WTC11 (cell line): ENCODE data around the gene PLRG1. TPM values are rescaled to one million over a fixed set of nuclear protein-coding genes. Genes with fewer than 3 reads are reported as not detected.

Experiments
- ATAC-seq: fragments of 200-7000 bp; cut with Tn5 transposase; 2 replicates; pipeline ENCODE4 v1.10.0; 2021; ENCODE audit warnings: mild to moderate bottlenecking, moderate library complexity
- CTCF ChIA-PET: fragments of 300-600 bp; sonication (Branson Sonifier 250); formaldehyde crosslinking; loops from one replicate; lab custom pipeline; 2021; ENCODE audit warnings: antibody characterized with exemption; lab: Charles Lee
- POLR2A ChIA-PET: fragments of 350-600 bp; sonication (Branson Sonifier 250); formaldehyde crosslinking; loops from one replicate; lab custom pipeline; 2021; ENCODE audit warnings: antibody characterized with exemption; lab: Charles Lee
- DNase-seq: peaks from one replicate; pipeline ENCODE4 v3.0.0; 2021; ENCODE audit warnings: low spot score
- H3K27ac Mint-ChIP-seq: 2 replicates; pipeline ENCODE4 v1.8.0; 2021; ENCODE audit warnings: mixed read lengths
- H3K27me3 Mint-ChIP-seq: 2 replicates; pipeline ENCODE4 v1.8.0; 2021; ENCODE audit warnings: low read depth, mild to moderate bottlenecking, moderate library complexity, mixed read lengths
- H3K36me3 Mint-ChIP-seq: 2 replicates; pipeline ENCODE4 v1.8.0; 2021; ENCODE audit warnings: mixed read lengths
- H3K4me1 Mint-ChIP-seq: 2 replicates; pipeline ENCODE4 v1.8.0; 2022; ENCODE audit warnings: mixed read lengths
- H3K4me3 Mint-ChIP-seq: 2 replicates; pipeline ENCODE4 v1.8.0; 2021; ENCODE audit warnings: mild to moderate bottlenecking, moderate library complexity, mixed read lengths
- H3K9me3 Mint-ChIP-seq: 2 replicates; pipeline ENCODE4 v1.8.0; 2021; ENCODE audit warnings: mixed read lengths
- CBFB ChIP-seq: sonication (generic); formaldehyde crosslinking; IDR thresholded peaks from 2 replicates; pipeline ENCODE4 v1.8.1; 2022; ENCODE audit warnings: mild to moderate bottlenecking, low read depth, missing genetic modification reagents
- CREB1 ChIP-seq: sonication (generic); formaldehyde crosslinking; IDR thresholded peaks from 2 replicates; pipeline ENCODE4 v1.8.0; 2023; ENCODE audit warnings: mild to moderate bottlenecking, missing genetic modification reagents
- FOXJ3 ChIP-seq: sonication (generic); formaldehyde crosslinking; IDR thresholded peaks from 2 replicates; pipeline ENCODE4 v1.9.0; 2021; ENCODE audit warnings: missing genetic modification reagents, mild to moderate bottlenecking, borderline replicate concordance
- FOXP1 ChIP-seq: sonication (generic); formaldehyde crosslinking; IDR thresholded peaks from 2 replicates; pipeline ENCODE4 v1.8.0; 2022; ENCODE audit warnings: missing genetic modification reagents, mild to moderate bottlenecking, moderate library complexity, borderline replicate concordance
- GTF2I ChIP-seq: fragments of 250-450 bp; sonication (Bioruptor Pico); conservative IDR thresholded peaks from 2 replicates; pipeline ENCODE4 v1.4.0; 2021; ENCODE audit warnings: mild to moderate bottlenecking
- HMGA2 ChIP-seq: fragments of 250-450 bp; sonication (Bioruptor Pico); IDR thresholded peaks from 2 replicates; pipeline ENCODE4 v1.4.0; 2021; ENCODE audit warnings: mild to moderate bottlenecking, moderate library complexity
- JAZF1 ChIP-seq: fragments of 250-450 bp; sonication (Bioruptor Pico); IDR thresholded peaks from 2 replicates; pipeline ENCODE4 v1.9.0; 2021; ENCODE audit warnings: moderate library complexity, mild to moderate bottlenecking, inconsistent platforms
- JUN ChIP-seq: sonication (generic); formaldehyde crosslinking; IDR thresholded peaks from 2 replicates; pipeline ENCODE4 v1.8.0; 2023; ENCODE audit warnings: mild to moderate bottlenecking, missing genetic modification reagents
- KAT7 ChIP-seq: sonication (generic); formaldehyde crosslinking; IDR thresholded peaks from 2 replicates; pipeline ENCODE4 v1.8.1; 2023; ENCODE audit warnings: missing genetic modification reagents, mild to moderate bottlenecking, borderline replicate concordance
- MXD4 ChIP-seq: fragments of 250-450 bp; sonication (Bioruptor Pico); IDR thresholded peaks from 2 replicates; pipeline ENCODE4 v1.8.0; 2021; ENCODE audit warnings: mild to moderate bottlenecking, moderate library complexity, borderline replicate concordance
- MYBL2 ChIP-seq: sonication (generic); formaldehyde crosslinking; IDR thresholded peaks from 2 replicates; pipeline ENCODE4 v1.8.1; 2023; ENCODE audit warnings: mild to moderate bottlenecking, moderate library complexity, missing genetic modification reagents
- NR2C2 ChIP-seq: sonication (generic); formaldehyde crosslinking; IDR thresholded peaks from 2 replicates; pipeline ENCODE4 v1.8.0; 2022; ENCODE audit warnings: mild to moderate bottlenecking, missing genetic modification reagents
- PRDM15 ChIP-seq: sonication (generic); formaldehyde crosslinking; IDR thresholded peaks from 2 replicates; pipeline ENCODE4 v1.8.0; 2022; ENCODE audit warnings: missing genetic modification reagents
- SMAD4 ChIP-seq: sonication (generic); formaldehyde crosslinking; IDR thresholded peaks from 2 replicates; pipeline ENCODE4 v1.8.0; 2022; ENCODE audit warnings: mild to moderate bottlenecking, missing genetic modification reagents
- TEAD1 ChIP-seq: sonication (generic); formaldehyde crosslinking; IDR thresholded peaks from 2 replicates; pipeline ENCODE4 v1.8.0; 2022; ENCODE audit warnings: mild to moderate bottlenecking, missing genetic modification reagents
- ZBTB21 ChIP-seq: sonication (generic); formaldehyde crosslinking; IDR thresholded peaks from 2 replicates; pipeline ENCODE4 v1.8.1; 2023; ENCODE audit warnings: mild to moderate bottlenecking, missing genetic modification reagents, borderline replicate concordance
- ZMAT4 ChIP-seq: fragments of 250-450 bp; sonication (Bioruptor Pico); IDR thresholded peaks from 2 replicates; pipeline ENCODE4 v1.9.0; 2021; ENCODE audit warnings: mild to moderate bottlenecking
- ZNF219 ChIP-seq: sonication (generic); formaldehyde crosslinking; IDR thresholded peaks from 2 replicates; pipeline ENCODE4 v1.8.0; 2023; ENCODE audit warnings: missing genetic modification reagents, mild to moderate bottlenecking, borderline replicate concordance
- total RNA-seq: library from RNA; stranded (reverse); gene quantifications from 3 replicates; pipeline ENCODE4 v1.2.3, GENCODE V29; 2021
- TF ChIP-seq, protein P1 (sequence below): fragments of 250-450 bp; sonication (Bioruptor Pico); IDR thresholded peaks from 2 replicates; pipeline ENCODE4 v1.8.0; 2021; ENCODE audit warnings: mild to moderate bottlenecking
- TF ChIP-seq, protein P2 (sequence below): sonication (generic); formaldehyde crosslinking; IDR thresholded peaks from 2 replicates; pipeline ENCODE4 v1.8.0; 2023; ENCODE audit warnings: missing genetic modification reagents, mild to moderate bottlenecking, borderline replicate concordance
- TF ChIP-seq, protein P3 (sequence below): fragments of 250-450 bp; sonication (Bioruptor Pico); IDR thresholded peaks from 2 replicates; pipeline ENCODE4 v1.9.0; 2021; ENCODE audit warnings: mild to moderate bottlenecking, borderline replicate concordance

The PLRG1 gene
- total RNA-seq, 1 experiment from 2014 or later = 84.8 TPM

- H3K4me3 Mint-ChIP-seq = no peak overlapping the region
- CTCF ChIA-PET = interaction anchor here (0.7 kb wide), 1 partner anchor 82 kb away, joined by 3 read pairs; no protein-coding TSS in a partner anchor
- no peak for TF ChIP-seq NR2C2 (CRISPR knock-in tag)
- TF ChIP-seq FOXP1 (CRISPR knock-in tag) = no peak
- TF ChIP-seq KAT7 (CRISPR knock-in tag) = no peak
- no peak for TF ChIP-seq JUN (CRISPR knock-in tag)
- no peak for TF ChIP-seq MXD4
- TF ChIP-seq GTF2I = no peak
- TF ChIP-seq PRDM15 (CRISPR knock-in tag) = no peak
- no peak for TF ChIP-seq JAZF1 (CRISPR knock-in tag)
- TF ChIP-seq, protein P1, sequence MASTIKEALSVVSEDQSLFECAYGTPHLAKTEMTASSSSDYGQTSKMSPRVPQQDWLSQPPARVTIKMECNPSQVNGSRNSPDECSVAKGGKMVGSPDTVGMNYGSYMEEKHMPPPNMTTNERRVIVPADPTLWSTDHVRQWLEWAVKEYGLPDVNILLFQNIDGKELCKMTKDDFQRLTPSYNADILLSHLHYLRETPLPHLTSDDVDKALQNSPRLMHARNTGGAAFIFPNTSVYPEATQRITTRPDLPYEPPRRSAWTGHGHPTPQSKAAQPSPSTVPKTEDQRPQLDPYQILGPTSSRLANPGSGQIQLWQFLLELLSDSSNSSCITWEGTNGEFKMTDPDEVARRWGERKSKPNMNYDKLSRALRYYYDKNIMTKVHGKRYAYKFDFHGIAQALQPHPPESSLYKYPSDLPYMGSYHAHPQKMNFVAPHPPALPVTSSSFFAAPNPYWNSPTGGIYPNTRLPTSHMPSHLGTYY = no peak
- TF ChIP-seq TEAD1 = no peak
- no peak for TF ChIP-seq ZMAT4 (CRISPR knock-in tag)
- TF ChIP-seq CREB1 = no peak
- TF ChIP-seq, protein P2, sequence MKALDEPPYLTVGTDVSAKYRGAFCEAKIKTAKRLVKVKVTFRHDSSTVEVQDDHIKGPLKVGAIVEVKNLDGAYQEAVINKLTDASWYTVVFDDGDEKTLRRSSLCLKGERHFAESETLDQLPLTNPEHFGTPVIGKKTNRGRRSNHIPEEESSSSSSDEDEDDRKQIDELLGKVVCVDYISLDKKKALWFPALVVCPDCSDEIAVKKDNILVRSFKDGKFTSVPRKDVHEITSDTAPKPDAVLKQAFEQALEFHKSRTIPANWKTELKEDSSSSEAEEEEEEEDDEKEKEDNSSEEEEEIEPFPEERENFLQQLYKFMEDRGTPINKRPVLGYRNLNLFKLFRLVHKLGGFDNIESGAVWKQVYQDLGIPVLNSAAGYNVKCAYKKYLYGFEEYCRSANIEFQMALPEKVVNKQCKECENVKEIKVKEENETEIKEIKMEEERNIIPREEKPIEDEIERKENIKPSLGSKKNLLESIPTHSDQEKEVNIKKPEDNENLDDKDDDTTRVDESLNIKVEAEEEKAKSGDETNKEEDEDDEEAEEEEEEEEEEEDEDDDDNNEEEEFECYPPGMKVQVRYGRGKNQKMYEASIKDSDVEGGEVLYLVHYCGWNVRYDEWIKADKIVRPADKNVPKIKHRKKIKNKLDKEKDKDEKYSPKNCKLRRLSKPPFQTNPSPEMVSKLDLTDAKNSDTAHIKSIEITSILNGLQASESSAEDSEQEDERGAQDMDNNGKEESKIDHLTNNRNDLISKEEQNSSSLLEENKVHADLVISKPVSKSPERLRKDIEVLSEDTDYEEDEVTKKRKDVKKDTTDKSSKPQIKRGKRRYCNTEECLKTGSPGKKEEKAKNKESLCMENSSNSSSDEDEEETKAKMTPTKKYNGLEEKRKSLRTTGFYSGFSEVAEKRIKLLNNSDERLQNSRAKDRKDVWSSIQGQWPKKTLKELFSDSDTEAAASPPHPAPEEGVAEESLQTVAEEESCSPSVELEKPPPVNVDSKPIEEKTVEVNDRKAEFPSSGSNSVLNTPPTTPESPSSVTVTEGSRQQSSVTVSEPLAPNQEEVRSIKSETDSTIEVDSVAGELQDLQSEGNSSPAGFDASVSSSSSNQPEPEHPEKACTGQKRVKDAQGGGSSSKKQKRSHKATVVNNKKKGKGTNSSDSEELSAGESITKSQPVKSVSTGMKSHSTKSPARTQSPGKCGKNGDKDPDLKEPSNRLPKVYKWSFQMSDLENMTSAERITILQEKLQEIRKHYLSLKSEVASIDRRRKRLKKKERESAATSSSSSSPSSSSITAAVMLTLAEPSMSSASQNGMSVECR (CRISPR knock-in tag) = no peak
- TF ChIP-seq ZNF219 (CRISPR knock-in tag) = no peak
- TF ChIP-seq FOXJ3 (CRISPR knock-in tag) = no peak
- TF ChIP-seq CBFB (CRISPR knock-in tag) = no peak
- H3K36me3 Mint-ChIP-seq = no peaks in the 10 kb centered on the region
- H3K4me1 Mint-ChIP-seq = peaks cover 11% of the 10 kb centered on the region
- H3K27ac Mint-ChIP-seq = no peak overlapping the region
- DNase-seq = no peak
- POLR2A ChIA-PET = no interaction called here
- H3K9me3 Mint-ChIP-seq = no peaks in the 10 kb centered on the region
- H3K27me3 Mint-ChIP-seq = peaks cover 41% of the 10 kb centered on the region
- no peak for ATAC-seq
Measured at GRCh38 chr4:154495867-154496266, 54.3 kb downstream of the PLRG1 start.

- Mint-ChIP-seq H3K27me3 (peaks cover 77% of the 10 kb centered on the region), H3K27ac (no peak overlapping the region), H3K36me3 (no peaks in the 10 kb centered on the region), H3K9me3 (no peaks in the 10 kb centered on the region), H3K4me3 (peak overlapping the region; percentile 80), H3K4me1 (peaks cover 16% of the 10 kb centered on the region)
- CTCF ChIA-PET = interaction anchor here (1.4 to 1.7 kb wide), 2 partner anchors 12 to 14 kb away, joined by 4 to 5 read pairs; no protein-coding TSS in a partner anchor
- no peak for DNase-seq
- POLR2A ChIA-PET = no interaction called here
- no peak for ATAC-seq
- TF ChIP-seq ZBTB21 (CRISPR knock-in tag) (no peak), SMAD4 (CRISPR knock-in tag) (no peak), MYBL2 (CRISPR knock-in tag) (no peak), HMGA2 (CRISPR knock-in tag) (no peak)
- TF ChIP-seq, protein P3, sequence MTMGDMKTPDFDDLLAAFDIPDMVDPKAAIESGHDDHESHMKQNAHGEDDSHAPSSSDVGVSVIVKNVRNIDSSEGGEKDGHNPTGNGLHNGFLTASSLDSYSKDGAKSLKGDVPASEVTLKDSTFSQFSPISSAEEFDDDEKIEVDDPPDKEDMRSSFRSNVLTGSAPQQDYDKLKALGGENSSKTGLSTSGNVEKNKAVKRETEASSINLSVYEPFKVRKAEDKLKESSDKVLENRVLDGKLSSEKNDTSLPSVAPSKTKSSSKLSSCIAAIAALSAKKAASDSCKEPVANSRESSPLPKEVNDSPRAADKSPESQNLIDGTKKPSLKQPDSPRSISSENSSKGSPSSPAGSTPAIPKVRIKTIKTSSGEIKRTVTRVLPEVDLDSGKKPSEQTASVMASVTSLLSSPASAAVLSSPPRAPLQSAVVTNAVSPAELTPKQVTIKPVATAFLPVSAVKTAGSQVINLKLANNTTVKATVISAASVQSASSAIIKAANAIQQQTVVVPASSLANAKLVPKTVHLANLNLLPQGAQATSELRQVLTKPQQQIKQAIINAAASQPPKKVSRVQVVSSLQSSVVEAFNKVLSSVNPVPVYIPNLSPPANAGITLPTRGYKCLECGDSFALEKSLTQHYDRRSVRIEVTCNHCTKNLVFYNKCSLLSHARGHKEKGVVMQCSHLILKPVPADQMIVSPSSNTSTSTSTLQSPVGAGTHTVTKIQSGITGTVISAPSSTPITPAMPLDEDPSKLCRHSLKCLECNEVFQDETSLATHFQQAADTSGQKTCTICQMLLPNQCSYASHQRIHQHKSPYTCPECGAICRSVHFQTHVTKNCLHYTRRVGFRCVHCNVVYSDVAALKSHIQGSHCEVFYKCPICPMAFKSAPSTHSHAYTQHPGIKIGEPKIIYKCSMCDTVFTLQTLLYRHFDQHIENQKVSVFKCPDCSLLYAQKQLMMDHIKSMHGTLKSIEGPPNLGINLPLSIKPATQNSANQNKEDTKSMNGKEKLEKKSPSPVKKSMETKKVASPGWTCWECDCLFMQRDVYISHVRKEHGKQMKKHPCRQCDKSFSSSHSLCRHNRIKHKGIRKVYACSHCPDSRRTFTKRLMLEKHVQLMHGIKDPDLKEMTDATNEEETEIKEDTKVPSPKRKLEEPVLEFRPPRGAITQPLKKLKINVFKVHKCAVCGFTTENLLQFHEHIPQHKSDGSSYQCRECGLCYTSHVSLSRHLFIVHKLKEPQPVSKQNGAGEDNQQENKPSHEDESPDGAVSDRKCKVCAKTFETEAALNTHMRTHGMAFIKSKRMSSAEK (CRISPR knock-in tag) = no peak
Measured at GRCh38 chr4:154492288-154492687, 57.9 kb downstream of the PLRG1 start.
